HL-60 (cell line): ENCODE results near the gene VMAC.

Source experiments
- GABPA ChIP-seq: IDR thresholded peaks from 2 replicates; pipeline ENCODE4 v1.6.1; 2012; ENCODE audit warnings: low read depth
- POLR2AphosphoS5 ChIP-seq: IDR thresholded peaks from 2 replicates; pipeline ENCODE4 v1.6.1; 2012; ENCODE audit warnings: low read depth
- TF ChIP-seq, protein P1 (sequence below): IDR thresholded peaks from one replicate; pipeline ENCODE4 v1.5.1; 2011; ENCODE audit warnings: low read length, control low read depth, inconsistent platforms; ENCODE audit not compliant: insufficient read depth

DNA sequence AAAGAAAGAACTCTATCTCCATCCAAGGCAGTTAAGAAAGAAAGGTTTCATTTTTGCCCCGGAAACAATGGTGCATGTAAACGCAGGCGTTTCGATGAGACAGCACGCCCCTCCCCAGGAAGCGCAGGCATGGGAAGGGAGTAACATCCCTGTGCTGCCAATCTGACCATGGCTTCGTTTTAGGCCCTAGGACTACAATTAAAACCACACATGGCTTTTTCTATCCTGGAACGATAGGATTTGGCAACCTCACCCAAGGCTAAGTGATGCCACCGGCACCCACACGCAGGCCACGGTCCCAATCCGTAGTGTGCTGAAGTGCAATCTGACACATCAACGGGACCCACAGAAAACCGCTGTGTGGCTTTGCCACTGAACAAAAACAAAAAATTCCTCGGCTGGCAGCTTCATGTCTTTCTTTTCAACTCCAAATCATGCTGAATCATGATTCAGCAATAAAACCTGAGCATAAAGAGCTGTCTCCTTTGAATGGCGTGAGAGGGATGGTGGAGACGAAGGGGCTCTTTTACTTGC lies 49.1 kb downstream of the VMAC start:
- TF ChIP-seq, protein P1, sequence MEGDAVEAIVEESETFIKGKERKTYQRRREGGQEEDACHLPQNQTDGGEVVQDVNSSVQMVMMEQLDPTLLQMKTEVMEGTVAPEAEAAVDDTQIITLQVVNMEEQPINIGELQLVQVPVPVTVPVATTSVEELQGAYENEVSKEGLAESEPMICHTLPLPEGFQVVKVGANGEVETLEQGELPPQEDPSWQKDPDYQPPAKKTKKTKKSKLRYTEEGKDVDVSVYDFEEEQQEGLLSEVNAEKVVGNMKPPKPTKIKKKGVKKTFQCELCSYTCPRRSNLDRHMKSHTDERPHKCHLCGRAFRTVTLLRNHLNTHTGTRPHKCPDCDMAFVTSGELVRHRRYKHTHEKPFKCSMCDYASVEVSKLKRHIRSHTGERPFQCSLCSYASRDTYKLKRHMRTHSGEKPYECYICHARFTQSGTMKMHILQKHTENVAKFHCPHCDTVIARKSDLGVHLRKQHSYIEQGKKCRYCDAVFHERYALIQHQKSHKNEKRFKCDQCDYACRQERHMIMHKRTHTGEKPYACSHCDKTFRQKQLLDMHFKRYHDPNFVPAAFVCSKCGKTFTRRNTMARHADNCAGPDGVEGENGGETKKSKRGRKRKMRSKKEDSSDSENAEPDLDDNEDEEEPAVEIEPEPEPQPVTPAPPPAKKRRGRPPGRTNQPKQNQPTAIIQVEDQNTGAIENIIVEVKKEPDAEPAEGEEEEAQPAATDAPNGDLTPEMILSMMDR, result no peak
- TF ChIP-seq GABPA (no peak), POLR2AphosphoS5 (no peak)
